ENCODE measurements around the gene COPS2.
"Not testable (repeated sequence)": the region's sequence is repeated elsewhere in the genome, so short reads cannot be mapped to it uniquely, and the experiment has no call there.

Gene COPS2

DNA sequence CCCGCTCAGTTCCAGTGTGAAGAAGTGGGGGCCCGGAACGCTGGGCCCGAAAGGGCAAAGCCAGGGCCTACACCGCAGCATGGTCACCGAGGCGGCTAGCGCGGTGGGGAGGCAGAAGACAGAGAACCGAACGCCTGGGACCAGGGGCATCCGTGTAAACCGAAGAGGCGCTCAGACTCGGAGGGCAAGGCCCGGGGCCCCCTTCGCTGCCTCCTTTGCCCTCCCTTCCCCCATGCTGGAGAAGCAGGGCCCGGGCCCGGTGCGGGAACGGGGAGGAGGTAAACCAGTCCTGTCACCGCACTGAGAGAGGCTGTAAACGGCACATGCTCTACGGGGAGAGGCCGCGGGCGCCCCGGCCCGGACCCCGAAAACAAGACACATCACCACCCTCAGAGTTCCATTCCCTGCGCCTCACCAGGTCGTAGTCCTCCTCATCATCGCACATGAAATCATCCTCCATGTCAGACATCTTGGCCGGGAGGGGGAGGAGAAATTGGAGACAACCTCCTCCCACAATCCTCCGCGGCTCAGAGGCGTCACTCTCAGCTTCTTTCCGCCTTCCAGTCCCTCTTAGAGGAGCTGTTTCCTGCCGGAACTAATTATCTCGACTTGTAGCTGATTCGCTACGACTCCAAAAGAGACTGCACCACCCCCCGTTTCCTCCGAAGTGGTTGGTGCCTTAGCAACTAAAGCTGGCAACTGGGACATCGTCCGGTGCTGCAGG lies at the start of gene COPS2:
Gene COPS2, minus strand, starts transcription at position 490 of the 724 bp plus-strand sequence. Its CDS starts 21 bp downstream, at position 469.
- peak; percentile 90 for FAIRE-seq

DNA sequence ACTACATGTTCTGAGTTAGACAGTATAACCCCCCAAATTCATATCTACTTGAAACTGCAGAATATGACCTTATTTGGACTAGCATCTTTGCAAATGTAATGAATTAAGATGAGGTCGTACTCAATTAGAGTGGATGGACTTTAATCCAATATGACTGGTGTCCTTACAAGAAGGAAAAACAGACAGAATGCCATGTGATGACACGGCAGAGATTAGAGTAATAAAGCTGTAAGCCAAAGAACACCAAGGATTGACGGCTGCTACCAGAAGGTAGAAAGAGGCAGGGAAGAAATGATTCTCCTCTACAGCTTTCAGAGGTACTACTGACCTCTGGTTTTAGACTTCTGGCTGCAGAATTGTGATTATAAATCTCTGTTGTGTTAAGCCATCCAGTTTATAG lies 44.9 kb upstream of the COPS2 start:
- no peak for FAIRE-seq

DNA sequence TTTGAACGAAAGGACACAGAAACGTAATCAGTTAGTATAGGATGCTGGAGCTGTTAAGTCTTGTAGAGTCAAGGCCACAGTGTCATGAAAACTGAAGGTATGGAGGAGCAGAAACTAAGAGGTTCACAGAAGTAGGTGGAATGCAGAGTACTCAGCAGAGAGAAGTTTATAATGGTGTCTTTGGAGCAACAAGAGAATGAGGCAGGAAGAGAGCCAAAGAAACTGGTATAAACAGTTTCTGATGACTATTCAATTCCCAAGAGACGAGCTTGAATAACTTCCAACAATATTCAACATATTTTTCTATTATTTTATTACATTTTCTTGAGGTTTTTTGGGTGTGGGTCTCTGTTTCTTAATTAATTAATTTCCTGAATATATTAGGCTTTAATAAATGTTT lies 44.3 kb upstream of the COPS2 start:
- FAIRE-seq, result no peak

DNA sequence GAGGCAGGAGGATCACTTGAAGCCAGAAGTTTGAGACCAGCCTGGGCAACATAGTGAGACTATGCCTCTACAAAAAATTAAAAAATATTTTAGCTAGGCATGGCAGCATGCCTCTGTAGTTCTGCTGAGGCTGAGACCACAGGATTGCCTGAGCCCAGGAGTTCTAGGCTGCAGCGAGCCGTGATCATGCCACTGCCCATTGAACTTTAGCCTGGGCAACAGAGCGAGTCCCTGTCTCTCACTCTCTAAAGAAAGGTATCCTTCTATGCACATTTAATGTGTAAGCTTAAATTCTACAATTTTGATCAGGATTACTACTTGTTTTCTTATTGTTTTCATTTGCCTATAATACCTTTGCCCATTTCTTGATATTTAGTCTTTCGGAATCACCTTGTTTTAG lies 41.5 kb upstream of the COPS2 start:
- FAIRE-seq, result no peak

DNA sequence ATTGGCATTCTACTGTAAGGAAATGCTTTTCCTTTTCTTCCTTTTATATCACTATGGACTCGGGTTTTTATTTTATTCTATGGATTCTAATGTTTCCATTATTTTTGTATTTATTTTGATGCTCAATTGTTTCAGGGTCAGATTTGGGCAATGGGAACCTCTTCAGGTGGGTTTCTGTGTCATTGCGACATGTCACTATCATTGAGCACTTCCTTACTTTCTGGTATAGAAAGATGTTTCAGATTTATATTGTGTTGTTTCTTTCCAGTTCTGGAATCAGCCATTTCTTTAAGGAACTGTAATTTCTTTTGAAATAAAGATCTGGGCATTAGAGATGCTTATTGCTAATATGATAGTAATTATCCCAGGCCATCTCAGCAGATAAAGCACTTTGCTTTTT lies 36.5 kb upstream of the COPS2 start:
- FAIRE-seq, result no peak

DNA sequence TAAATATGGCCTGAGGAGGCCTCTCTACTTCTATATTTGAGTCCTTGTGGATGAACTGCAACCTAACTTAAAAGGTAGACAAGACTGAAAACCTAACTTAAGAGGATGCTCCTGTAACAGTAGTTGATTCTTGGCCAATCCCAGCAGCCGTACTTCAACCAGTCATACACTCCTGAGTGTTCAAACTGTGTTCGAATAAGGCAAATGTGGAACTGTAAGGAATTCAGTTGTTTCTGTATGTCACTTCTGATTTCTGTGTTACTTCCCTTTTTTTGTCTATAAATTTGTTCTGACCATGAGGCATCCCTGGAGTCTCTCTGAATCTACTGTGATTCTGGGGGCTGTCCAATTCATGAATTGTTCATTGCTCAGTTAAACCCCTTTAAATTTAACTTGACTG lies 35.2 kb upstream of the COPS2 start:
- FAIRE-seq, result no peak

DNA sequence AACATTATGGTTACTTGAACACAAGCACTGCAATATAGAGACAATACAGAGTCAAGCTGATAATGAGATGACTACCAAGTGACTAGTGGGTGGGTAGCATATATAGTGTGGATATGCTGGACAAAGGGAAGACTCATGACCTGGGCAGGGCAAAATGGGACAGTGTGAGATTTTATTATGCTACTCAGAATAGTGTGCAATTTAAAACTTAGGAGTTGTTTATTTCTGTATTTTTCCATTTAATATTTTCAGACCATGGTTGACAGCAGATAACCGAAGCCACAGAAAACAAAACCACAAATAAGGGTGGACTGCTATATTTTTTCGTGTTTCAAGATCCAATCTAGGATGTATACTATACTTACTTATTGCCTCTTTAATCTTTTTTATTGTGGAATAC lies 34.2 kb upstream of the COPS2 start:
- FAIRE-seq, result no peak

DNA sequence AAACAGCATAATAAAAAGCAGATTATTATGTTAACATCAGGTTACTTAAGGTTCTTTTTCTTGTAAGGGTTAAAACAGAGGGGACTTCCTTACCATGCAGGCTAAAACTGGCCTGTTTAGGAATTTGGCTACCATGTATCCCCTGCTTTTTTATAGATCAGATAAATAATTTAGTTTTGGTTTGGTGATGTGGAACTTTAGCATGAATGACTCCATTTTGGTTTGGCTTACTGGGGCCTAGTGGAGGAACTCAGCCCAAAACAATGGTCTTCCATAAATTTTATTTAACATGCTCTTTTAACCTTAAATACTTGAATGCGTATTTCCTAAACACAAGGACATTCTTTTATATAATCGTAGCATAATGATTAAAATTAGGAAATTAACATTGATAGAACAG lies 33.5 kb upstream of the COPS2 start:
- FAIRE-seq, result no peak

DNA sequence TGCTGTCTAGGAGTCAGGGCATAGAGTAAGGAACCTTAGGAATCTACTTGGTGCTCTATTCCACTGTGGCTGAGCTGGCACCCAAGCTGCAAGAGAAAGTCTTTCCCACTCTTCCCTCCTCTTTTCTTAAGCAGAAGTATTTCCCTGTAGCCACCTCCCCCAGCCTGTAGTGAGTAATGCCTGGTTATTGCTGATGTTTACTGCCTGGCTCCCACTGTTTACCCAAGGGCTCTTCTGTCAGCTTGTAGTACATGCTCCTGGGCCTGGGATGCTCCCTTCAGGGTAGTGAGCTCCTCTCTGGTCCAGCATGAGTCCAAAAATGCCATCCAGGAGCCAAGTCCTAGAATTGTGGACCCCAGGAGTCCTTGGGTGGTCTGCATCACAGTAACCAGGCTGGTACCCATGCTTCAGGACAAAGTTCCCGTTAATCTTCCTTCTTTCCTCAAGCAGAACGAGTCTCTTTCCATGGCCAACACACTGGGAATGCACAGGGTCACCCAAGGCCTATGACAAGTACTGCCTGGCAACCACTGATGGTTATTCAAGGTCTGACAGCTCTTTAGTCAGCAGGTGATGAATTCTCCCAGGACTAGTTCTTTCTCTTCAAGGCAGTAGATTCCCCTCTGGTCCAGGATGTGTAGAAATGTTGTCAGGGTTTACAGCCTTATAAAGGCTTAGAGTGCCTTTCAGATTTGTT lies 32.3 kb upstream of the COPS2 start:
- no peak for FAIRE-seq

DNA sequence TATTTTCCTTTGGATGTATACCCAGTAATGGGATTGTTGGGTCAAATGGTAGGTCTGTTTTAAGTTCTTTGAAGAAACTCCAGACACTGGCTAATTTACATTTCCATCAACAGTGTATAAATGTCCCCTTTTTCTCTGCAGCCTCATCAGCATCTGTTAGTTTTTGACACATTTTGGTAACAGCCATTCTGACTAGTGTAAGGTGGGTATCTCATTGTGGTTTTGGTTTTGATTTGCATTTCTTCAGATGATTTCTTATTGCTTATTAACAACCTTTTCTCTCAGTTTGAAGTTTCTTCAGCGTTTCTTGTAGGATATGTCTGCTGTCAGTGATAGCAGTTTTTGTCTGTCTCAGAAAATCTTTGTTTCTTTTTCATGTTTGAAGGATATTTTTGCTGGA lies 30.1 kb upstream of the COPS2 start:
- FAIRE-seq, result no peak

DNA sequence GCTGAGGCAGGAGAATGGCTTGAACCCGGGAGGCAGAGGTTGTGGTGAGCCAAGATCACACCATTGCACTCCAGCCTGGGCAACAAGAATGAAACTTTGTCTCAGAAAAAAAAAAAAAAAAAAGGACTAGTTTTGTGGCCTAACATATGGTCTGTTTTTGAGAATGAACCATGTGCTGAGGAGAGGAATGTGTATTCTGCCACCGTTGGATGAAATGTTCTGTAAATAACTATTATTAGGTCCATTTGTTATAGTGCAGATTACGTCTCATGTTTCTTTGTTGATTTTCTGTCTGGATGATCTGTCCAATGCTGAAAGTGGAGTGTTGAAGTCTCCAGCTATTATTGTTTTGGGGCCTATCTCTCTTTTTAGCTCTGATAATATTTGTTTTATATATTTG lies 28.3 kb upstream of the COPS2 start:
- not testable (repeated sequence) for FAIRE-seq

DNA sequence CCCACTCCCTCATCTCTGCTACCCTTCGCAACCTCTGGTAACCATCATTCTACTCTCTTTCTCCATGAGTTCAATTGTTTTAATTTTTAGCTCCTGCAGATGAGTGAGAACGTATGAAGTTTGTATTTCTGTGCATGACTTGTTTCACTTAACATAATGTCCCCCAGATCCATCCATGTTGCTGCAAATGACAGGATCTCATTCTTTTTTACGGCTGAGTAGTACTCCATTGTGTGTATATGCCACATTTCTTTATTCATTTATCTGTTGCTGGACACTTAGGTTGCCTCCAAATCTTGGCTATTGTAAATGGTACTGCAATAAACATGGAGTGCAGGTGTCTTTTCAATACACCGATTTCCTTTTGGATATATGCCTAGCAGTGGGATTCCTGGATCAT lies 26.7 kb upstream of the COPS2 start:
- FAIRE-seq, result no peak

DNA sequence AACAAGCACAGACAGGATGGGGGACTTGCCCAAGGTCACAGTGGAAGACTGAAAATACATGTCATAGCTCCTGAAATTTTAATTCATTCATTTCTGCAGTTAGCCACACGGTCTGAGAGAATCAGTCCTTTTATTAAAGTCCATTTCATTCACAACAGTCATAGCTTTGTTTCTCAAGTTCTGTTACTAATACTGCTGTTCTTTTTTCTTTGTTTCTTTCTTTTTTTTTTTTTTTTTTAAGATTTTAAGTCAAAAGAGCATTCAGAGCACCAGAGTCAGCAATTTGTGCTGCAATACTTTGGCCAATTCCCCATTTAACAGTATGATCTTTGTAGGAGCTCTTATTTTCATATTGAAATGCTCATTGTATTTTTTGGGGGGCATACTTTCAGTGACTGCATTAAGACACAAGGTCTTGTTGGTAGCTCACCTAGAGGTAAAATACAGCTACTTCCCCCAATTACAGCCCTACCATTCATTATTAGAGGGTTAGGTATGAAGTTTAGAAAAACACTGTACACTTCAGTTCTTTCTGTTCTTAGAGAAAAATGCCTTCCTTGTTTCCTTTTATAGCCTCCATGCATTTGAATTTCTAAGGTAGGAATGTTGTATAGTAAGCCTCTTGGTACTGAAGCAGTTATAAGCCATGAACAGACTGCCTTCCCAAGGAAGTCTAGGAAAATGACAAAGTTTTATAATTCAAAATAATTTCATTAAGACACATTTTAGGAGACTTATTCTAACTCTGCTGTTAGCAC lies 24.2 kb upstream of the COPS2 start:
- no peak for FAIRE-seq

DNA sequence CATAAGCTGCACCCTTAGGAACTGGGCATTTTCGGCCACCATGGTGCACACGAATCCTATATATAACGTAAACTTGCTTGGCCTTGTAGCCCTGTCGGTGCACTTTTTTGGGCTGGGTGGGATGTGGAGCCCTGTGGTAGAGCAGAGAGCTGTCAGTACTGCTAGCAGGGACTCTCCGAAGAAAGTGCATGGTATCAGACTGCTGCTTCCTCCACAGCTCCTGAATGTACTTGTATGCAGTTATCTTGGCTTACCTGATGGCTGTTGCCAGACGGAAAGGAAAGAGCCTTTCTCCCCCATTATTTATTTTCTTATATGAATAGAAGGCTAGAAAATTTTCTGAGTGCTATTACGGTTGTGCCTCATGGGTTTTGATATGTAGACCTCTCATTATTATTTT lies 23.1 kb upstream of the COPS2 start:
- FAIRE-seq, result no peak

DNA sequence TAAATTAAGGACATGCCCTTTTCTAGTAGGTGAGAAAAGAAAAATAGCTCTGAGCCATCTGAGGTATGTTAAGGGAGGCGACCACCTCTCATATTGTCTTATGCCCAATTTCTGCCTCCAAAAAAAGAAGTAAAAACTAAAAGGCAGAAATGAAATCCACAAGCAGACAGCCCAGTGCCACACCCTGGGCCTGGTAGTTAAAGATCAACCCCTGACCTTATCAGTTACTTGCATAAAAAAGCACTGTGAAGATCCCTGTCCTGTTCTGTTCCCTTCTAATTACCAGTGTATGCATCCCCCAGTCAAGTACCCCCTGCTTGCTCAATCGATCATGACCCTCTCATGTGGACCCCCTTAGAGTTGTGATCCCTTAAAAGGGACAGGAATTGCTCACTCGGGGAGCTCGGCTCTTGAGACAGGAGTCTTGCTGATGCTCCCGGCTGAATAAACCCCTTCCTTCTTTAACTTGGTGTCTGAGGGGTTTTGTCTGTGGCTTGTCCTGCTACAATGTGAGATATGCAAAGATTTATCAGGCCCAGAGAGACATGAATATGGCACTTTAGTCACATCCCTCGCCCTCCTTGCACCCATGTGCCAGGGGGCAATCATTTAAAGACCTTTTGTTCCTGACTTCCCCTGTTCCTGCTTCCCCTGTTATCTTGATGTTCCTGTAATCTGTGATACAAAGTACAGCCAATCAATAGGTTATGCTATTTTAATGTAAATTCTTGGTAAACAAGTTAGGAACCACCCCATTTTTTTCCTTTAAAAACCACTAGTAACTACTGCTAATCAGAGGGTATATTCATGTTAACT lies 20.4 kb upstream of the COPS2 start:
- not testable (repeated sequence) for FAIRE-seq

DNA sequence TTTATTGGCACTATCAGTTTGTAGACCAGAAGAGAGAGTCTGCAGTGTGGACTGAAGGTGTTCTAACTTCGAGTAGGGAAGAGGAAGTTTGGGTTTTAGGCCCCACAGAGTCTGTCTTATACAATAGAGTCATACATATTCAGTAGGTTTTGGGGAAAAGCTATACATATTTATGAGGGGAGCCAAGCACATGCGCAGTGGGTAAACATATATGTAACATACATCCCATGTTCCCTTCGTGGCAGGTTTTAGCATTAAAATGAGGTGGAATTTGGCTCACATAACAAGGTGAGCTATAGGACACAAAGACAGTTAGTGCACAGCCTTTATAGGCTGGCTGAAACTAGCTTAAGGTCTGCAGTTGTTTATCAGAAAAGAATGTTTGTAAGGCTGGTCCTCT lies 19.5 kb upstream of the COPS2 start:
- FAIRE-seq, result no peak

DNA sequence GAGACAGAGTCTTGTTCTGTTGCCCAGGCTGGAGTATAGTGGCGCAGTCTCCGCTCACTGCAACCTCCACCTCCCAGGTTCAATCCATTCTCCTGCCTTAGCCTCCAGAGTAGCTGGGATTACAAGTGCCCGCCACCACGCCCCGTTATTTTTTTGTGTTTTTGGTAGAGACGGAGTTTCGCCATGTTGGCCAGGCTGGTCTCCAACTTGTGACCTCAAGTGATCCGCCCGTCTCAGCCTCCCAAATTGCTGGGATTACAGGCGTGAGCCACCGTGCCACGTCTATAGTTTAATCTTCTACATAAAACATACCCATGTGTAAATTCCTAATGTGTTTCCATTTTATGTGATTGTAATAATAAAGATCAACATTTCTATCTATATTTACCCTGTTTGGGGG lies 16.4 kb upstream of the COPS2 start:
- no peak for FAIRE-seq

DNA sequence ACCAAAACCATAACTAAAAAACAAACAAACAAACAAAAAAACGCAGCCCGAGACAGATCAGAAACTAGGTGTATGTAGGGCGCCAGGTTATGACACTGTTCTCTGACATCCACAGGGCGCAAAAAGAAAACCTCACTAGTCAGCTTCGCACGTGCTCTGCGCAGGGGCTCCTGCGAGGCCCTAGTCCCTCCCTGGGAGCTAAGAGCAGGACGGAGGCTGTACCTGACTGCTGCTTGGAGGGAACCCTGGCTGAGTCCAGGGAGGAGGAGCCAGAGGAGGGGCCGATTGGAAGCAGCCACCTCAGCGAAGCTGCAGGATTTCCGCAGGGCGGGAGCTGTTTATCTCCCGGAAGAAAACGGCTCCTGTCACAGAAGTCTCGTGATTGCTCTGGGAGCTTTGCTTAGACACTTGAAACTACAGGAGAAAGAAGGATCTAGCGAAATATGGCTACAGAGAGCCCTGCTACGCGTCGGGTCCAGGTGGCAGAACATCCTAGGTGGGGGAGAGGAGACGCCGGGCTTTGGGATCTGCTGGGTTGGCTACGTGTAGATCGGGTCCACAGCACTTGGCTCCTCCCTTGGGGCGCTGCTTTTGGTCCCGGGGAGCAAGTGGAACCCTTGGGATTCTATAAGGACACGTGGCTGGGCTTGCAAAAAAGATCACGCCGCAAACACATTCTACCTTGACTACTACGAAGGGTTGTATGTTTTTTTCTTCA lies 14.6 kb upstream of the COPS2 start, which contains the start of gene GALK2:
Gene GALK2, plus strand, starts transcription at position 368 of the 718 bp plus-strand sequence. Its CDS starts 76 bp downstream, at position 444.
- no peak for FAIRE-seq

DNA sequence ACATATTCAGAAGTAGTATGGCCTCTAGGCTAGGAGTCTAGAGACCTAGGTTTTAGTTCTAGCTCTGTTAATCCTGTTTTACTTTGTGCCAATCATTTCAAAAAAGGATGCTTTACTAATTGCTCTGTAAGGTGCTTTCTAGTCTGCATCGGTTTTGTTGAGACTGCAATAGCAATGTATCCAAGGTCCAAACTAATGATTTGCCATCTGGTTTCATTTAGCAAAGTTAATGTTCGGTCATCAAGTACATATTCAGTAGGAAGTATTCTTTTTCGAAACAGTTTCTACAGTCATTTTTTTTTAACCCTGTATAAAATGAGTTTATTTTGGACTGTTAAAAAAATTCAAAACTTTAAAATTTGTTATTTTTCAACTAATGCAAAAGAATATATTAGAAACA lies 12.6 kb upstream of the COPS2 start:
- FAIRE-seq, result no peak

DNA sequence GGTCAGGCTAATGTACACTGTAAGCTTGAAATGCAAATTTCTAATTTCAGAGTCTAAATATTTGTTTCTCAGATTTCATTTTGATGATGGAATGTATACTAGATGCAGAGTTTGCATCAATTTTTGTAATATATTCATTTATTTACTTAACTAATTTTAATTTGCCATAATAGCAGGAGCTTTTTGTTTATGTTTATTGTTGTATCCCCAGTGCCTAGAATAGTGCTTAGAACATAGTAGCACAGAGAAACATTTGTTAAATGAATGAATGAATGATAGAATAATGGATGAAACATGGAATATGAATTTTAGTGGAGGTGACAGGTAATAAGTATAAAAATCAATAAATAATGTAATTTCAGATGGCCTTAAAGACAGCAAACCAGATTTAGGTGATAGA lies 9.5 kb upstream of the COPS2 start:
- FAIRE-seq, result no peak

DNA sequence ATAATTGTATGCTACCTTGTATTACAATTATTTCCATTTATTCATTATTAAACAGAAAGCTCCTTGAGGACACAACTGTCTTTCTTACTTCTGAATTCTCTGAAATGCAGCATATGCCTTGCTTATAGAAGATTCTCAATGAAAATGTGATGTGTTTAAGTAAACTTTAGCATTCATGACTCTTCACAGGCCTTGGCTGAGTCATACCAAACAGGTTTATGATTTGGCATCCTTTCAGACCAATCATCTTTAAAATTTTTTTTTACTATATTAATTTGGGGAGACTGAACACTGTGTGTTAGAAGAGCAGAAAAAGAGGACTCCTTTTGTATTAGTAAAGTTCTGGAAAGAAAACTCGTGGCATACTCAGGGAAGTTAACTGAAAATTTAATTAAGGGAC lies 8.3 kb upstream of the COPS2 start:
- FAIRE-seq, result no peak

All from A204.1 (cell line).